GM19193 (cell line): Measurements from ENCODE around the gene MTG2.

Source experiments
- POLR2A ChIP-seq: IDR thresholded peaks from 4 replicates; pipeline ENCODE4 v1.6.1; 2011; ENCODE audit not compliant: insufficient read depth, insufficient read length; ENCODE audit errors: extremely low read depth

The MTG2 gene

GRCh38 chr20:62164879-62165761 is 17.7 kb upstream of the MTG2 start:
- TF ChIP-seq POLR2A = no peak

GRCh38 chr20:62165762-62166399 is 16.9 kb upstream of the MTG2 start:
- TF ChIP-seq POLR2A = no peak

- TF ChIP-seq POLR2A = no peak
Observed at GRCh38 chr20:62167474-62167873, 15.4 kb upstream of the MTG2 start.

GRCh38 chr20:62168061-62168460 is 14.8 kb upstream of the MTG2 start:
- no peak for TF ChIP-seq POLR2A

- no peak for TF ChIP-seq POLR2A
Observed at GRCh38 chr20:62168890-62169435, 13.9 kb upstream of the MTG2 start.

GRCh38 chr20:62170536-62170935 is 12.3 kb upstream of the MTG2 start:
- no peak for TF ChIP-seq POLR2A

GRCh38 chr20:62171245-62171644 is 11.6 kb upstream of the MTG2 start:
- no peak for TF ChIP-seq POLR2A

GRCh38 chr20:62172666-62173065 is 10.2 kb upstream of the MTG2 start:
- no peak for TF ChIP-seq POLR2A

GRCh38 chr20:62174021-62174804 is 8.6 kb upstream of the MTG2 start:
- no peak for TF ChIP-seq POLR2A

- no peak for TF ChIP-seq POLR2A
Observed at GRCh38 chr20:62174870-62175624, 7.8 kb upstream of the MTG2 start.

- TF ChIP-seq POLR2A = no peak
Observed at GRCh38 chr20:62175711-62176110, 7.1 kb upstream of the MTG2 start.

- no peak for TF ChIP-seq POLR2A
Observed at GRCh38 chr20:62176866-62177265, 6.0 kb upstream of the MTG2 start.

- TF ChIP-seq POLR2A = no peak
Observed at GRCh38 chr20:62177307-62177706, 5.5 kb upstream of the MTG2 start.
